SK-N-SH (cell line): Measurements from ENCODE around the gene IP6K2. TPM values are rescaled to one million over a fixed set of nuclear protein-coding genes. Genes with fewer than 3 reads are reported as not detected.

Experiments used
- CTCF ChIA-PET: fragments of 300-600, 350-600 bp; formaldehyde crosslinking; extraction: SDS; loops from one replicate; lab custom pipeline; 2021; lab: Yijun Ruan, JAX
- POLR2A ChIA-PET: fragments of 350-600 bp; sonication (Branson Sonifier 250); formaldehyde crosslinking; extraction: SDS; loops from one replicate; lab custom pipeline; 2020; ENCODE audit warnings: antibody characterized with exemption, inconsistent platforms; lab: Yijun Ruan, JAX
- DNase-seq: peaks from one replicate; pipeline ENCODE4 v3.0.0; 2012
- H2AFZ ChIP-seq: fragments of 200-600 bp; sonication (generic); 2 replicates; pipeline ENCODE4 v1.8.1; 2016; ENCODE audit warnings: antibody characterized with exemption, mild to moderate bottlenecking, low read depth
- H3F3A ChIP-seq: fragments of 200-600 bp; sonication (generic); replicated peaks from 2 replicates; pipeline ENCODE3; 2016; ENCODE audit warnings: antibody characterized with exemption, mild to moderate bottlenecking; ENCODE audit not compliant: insufficient read depth
- H3K27ac ChIP-seq, 2 experiments: fragments of 200-500 bp in 1 of 2; fragments of 200-600 bp in 1 of 2; sonication (Bioruptor generic) in 1 of 2; sonication (generic), shearing (Covaris generic) in 1 of 2; 2 replicates each; pipeline versions ENCODE4 v1.5.1 to v1.6.1; 2014 to 2016; ENCODE audit warnings: low read depth in 2 of 2, inconsistent platforms in 1 of 2, low read length in 1 of 2, mild to moderate bottlenecking in 1 of 2, mixed read lengths in 1 of 2
- H3K27me3 ChIP-seq: fragments of 200-600 bp; sonication (generic), shearing (Covaris generic); 2 replicates; pipeline ENCODE4 v1.6.1; 2016; ENCODE audit warnings: mixed run types; ENCODE audit not compliant: insufficient read depth
- H3K36me3 ChIP-seq, 2 experiments: fragments of 200-500 bp in 1 of 2; fragments of 200-600 bp in 1 of 2; sonication (Bioruptor generic) in 1 of 2; sonication (generic) in 1 of 2; replicated peaks in 1 of 2; 2 replicates each; pipeline versions ENCODE3 to v1.5.1; 2014 to 2016; ENCODE audit warnings: low read length in 1 of 2, mild to moderate bottlenecking in 1 of 2; ENCODE audit not compliant: insufficient read depth in 2 of 2, control insufficient read depth in 1 of 2
- H3K4me1 ChIP-seq, 2 experiments: fragments of 200-500 bp in 1 of 2; fragments of 200-600 bp in 1 of 2; sonication (Bioruptor generic) in 1 of 2; sonication (generic), shearing (Covaris generic) in 1 of 2; 2 replicates each; pipeline versions ENCODE4 v1.5.1 to v1.6.1; 2014 to 2016; ENCODE audit warnings: low read depth in 1 of 2, low read length in 1 of 2, mixed run types in 1 of 2; ENCODE audit not compliant: insufficient read depth in 2 of 2, control insufficient read depth in 1 of 2
- H3K4me2 ChIP-seq: fragments of 200-600 bp; sonication (generic), shearing (Covaris generic); 2 replicates; pipeline ENCODE4 v1.6.1; 2017; ENCODE audit warnings: mixed run types
- H3K4me3 ChIP-seq, 2 experiments: fragments of 200-500 bp in 1 of 2; fragments of 200-600 bp in 1 of 2; sonication (Bioruptor generic) in 1 of 2; sonication (generic), shearing (Covaris generic) in 1 of 2; 2 replicates each; pipeline versions ENCODE4 v1.5.1 to v1.8.1; 2014 to 2016; ENCODE audit warnings: low read depth in 2 of 2, inconsistent platforms in 1 of 2, low read length in 1 of 2, mild to moderate bottlenecking in 1 of 2, mixed read lengths in 1 of 2, moderate library complexity in 1 of 2
- H3K79me2 ChIP-seq: fragments of 200-600 bp; sonication (generic); 2 replicates; pipeline ENCODE4 v1.8.1; 2017; ENCODE audit warnings: mild to moderate bottlenecking; ENCODE audit not compliant: insufficient read depth
- H3K9ac ChIP-seq: fragments of 200-600 bp; sonication (generic); 2 replicates; pipeline ENCODE4 v1.6.1; 2017; ENCODE audit warnings: mixed run types
- H3K9me2 ChIP-seq: fragments of 200-600 bp; sonication (generic); 2 replicates; pipeline ENCODE4 v1.6.1; 2017; ENCODE audit warnings: mixed run types
- H3K9me3 ChIP-seq: fragments of 200-600 bp; sonication (generic); 2 replicates; pipeline ENCODE4 v1.6.1; 2017; ENCODE audit warnings: mixed run types, mild to moderate bottlenecking, moderate library complexity
- H4K20me1 ChIP-seq: fragments of 200-600 bp; sonication (generic); 2 replicates; pipeline ENCODE4 v1.6.1; 2017; ENCODE audit warnings: mild to moderate bottlenecking, mixed run types; ENCODE audit not compliant: insufficient read depth
- CHD2 ChIP-seq: fragments of 150-350 bp; IDR thresholded peaks from 2 replicates; pipeline ENCODE4 v1.6.1; 2018; ENCODE audit warnings: low read length; ENCODE audit not compliant: partially characterized antibody
- EP300 ChIP-seq, 2 experiments: IDR thresholded peaks; 2 replicates each; pipeline versions ENCODE4 v1.4.0 to v1.6.1; 2012; ENCODE audit warnings: borderline replicate concordance in 1 of 2, low read depth in 1 of 2, low read length in 1 of 2
- EZH2phosphoT487 ChIP-seq: fragments of 200-600 bp; sonication (generic); IDR thresholded peaks from 2 replicates; pipeline ENCODE4 v1.6.1; 2017; ENCODE audit warnings: low read depth, mixed run types, mild to moderate bottlenecking, antibody characterized with exemption, moderate library complexity, borderline replicate concordance
- FOSL2 ChIP-seq: IDR thresholded peaks from 2 replicates; pipeline ENCODE4 v1.4.0; 2012; ENCODE audit warnings: low read depth, mild to moderate bottlenecking, moderate library complexity, borderline replicate concordance
- FOXM1 ChIP-seq: IDR thresholded peaks from 2 replicates; pipeline ENCODE4 v1.4.0; 2012; ENCODE audit warnings: low read depth, mild to moderate bottlenecking
- JUND ChIP-seq: IDR thresholded peaks from 2 replicates; pipeline ENCODE4 v1.4.0; 2012
- MXI1 ChIP-seq: IDR thresholded peaks from 2 replicates; pipeline ENCODE4 v1.6.1; 2012; ENCODE audit warnings: mild to moderate bottlenecking, low read depth, low read length, improper control_type of control experiment
- NFIC ChIP-seq: IDR thresholded peaks from 2 replicates; pipeline ENCODE4 v1.4.0; 2012; ENCODE audit warnings: borderline replicate concordance
- NRF1 ChIP-seq: IDR thresholded peaks from 2 replicates; pipeline ENCODE4 v1.6.1; 2012; ENCODE audit warnings: low read depth, mild to moderate bottlenecking, low read length
- RAD21 ChIP-seq: IDR thresholded peaks from 2 replicates; pipeline ENCODE4 v1.6.1; 2012; ENCODE audit warnings: mild to moderate bottlenecking, low read length
- RXRA ChIP-seq: IDR thresholded peaks from 2 replicates; pipeline ENCODE4 v1.4.0; 2012; ENCODE audit warnings: low read depth, mild to moderate bottlenecking, borderline replicate concordance
- SMC3 ChIP-seq: IDR thresholded peaks from 2 replicates; pipeline ENCODE4 v1.6.1; 2012; ENCODE audit warnings: low read depth, low read length, improper control_type of control experiment
- TAF1 ChIP-seq: IDR thresholded peaks from 2 replicates; pipeline ENCODE4 v1.6.1; 2012; ENCODE audit warnings: low read depth, mild to moderate bottlenecking, low read length, moderate library complexity, borderline replicate concordance
- TCF12 ChIP-seq: IDR thresholded peaks from 2 replicates; pipeline ENCODE4 v1.4.0; 2012
- YY1 ChIP-seq: IDR thresholded peaks from 2 replicates; pipeline ENCODE4 v1.4.0; 2012; ENCODE audit warnings: low read depth, mild to moderate bottlenecking
- WGBS: methylation state at CpG from one replicate; pipeline ENCODE4 v1.1.6; 2017; ENCODE audit warnings: low lambda C conversion rate; 5-methylcytosine and 5-hydroxymethylcytosine counted together
- polyA plus RNA-seq, 3 experiments: library from polyadenylated mRNA; depleted of rRNA; stranded (reverse); fragments of >200 nt; gene quantifications; 2 replicates each; pipeline ENCODE4 v1.2.3, GENCODE V29; 2012
- TF ChIP-seq, protein P1 (sequence below): IDR thresholded peaks from 2 replicates; pipeline ENCODE4; 2012
- TF ChIP-seq, protein P2 (sequence below): fragments of 150-350 bp; IDR thresholded peaks from 2 replicates; pipeline ENCODE4 v1.6.1; 2016; ENCODE audit warnings: mild to moderate bottlenecking, low read depth, low read length
- TF ChIP-seq, protein P3 (sequence below): IDR thresholded peaks from 2 replicates; pipeline ENCODE4 v1.4.0; 2012; ENCODE audit warnings: low read depth
- TF ChIP-seq, protein P4 (sequence below): IDR thresholded peaks from 2 replicates; pipeline ENCODE4 v1.4.0; 2012; ENCODE audit warnings: low read depth, borderline replicate concordance
- TF ChIP-seq, protein P5 (sequence below): IDR thresholded peaks from 2 replicates; pipeline ENCODE4 v1.4.0; 2012; ENCODE audit warnings: low read depth, borderline replicate concordance

Gene IP6K2
- polyA plus RNA-seq, 1 of the 3 experiments (the other 2 are of a cell fraction) = 178 TPM

DNA sequence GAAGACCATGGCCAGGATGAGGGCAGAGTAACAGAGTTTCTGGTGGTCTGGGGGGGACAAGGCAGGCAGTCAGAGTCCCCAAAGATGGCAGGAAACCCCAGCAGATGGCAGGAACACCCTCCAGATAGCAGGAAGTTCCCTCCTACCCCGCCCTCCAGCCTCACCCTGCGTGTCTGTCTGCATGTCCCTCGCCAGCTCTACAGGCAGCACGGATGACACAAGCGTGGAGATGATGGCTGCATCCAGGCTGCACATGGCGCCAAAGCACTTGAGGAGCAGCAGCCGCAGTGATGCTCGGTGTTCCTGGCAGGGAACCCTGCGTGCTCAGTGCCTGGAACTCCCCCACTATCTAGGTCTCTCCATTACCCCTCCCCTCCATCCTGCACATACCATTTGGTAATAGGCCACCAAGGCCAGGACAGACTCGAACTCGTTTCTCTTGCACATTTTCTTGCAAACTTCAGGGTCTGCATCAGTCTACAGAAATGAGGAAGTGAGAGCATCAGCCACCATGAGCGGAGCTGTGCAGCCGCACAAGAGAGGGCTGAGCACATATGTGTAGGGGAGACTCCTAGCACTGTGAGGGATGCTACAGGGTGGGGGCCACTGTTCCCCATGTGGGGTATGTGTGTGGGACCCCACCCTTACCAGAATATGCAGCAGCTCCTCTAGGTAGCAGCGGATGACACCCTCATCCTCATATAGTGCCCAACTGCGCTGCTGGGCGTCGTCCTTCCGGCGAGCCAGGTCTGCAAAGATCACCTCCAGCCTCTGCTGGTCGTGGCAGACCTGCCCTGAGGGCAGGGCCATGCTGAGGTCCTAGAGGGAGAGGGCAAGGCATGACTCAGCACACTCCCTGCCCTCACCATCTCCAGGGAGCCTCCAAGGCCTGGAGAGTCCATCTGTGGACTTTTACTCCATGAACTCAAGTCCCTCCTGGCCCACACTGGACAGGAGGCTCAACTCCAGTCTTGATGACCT lies 37.3 kb downstream of the IP6K2 start:
- Histone ChIP-seq H3K9ac (no peak overlapping the region), H2AFZ (no peak overlapping the region), H3K27me3 (no peaks in the 10 kb centered on the region), H4K20me1 (0 out of 2 replicates have a peak, but pooled peaks cover 4% of the 10 kb centered on the region), H3K4me2 (no peak overlapping the region), H3K4me3 (no peak overlapping the region), H3K27ac (no peak overlapping the region), H3F3A (no peaks in the 10 kb centered on the region), H3K79me2 (peaks cover 18% of the 10 kb centered on the region), H3K9me3 (no peaks in the 10 kb centered on the region), H3K4me1 (peaks cover 19 to 23% of the 10 kb centered on the region in 2 experiments), H3K9me2 (no peaks in the 10 kb centered on the region), H3K36me3 (peaks cover 0 to 40% of the 10 kb centered on the region in 2 experiments)
- ChIA-PET POLR2A (no interaction called here), CTCF (interaction anchor here (0.9 kb wide), 1 partner anchor 16 kb away, joined by 3 read pairs; no protein-coding TSS in a partner anchor)
- WGBS = 96% methylated on average over 19 of the region's 20 CpGs
- no peak for DNase-seq
- TF ChIP-seq NRF1 = no peak
- no peak for TF ChIP-seq EP300 (IDR thresholded peaks at IDR 0.05; ENCODE audit: borderline replicate concordance in 1 of 2, low read depth in 1 of 2, low read length in 1 of 2)
- no peak for TF ChIP-seq MXI1
- TF ChIP-seq, protein P1, sequence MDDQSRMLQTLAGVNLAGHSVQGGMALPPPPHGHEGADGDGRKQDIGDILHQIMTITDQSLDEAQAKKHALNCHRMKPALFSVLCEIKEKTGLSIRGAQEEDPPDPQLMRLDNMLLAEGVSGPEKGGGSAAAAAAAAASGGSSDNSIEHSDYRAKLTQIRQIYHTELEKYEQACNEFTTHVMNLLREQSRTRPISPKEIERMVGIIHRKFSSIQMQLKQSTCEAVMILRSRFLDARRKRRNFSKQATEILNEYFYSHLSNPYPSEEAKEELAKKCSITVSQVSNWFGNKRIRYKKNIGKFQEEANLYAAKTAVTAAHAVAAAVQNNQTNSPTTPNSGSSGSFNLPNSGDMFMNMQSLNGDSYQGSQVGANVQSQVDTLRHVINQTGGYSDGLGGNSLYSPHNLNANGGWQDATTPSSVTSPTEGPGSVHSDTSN = no peak
- TF ChIP-seq, protein P2, sequence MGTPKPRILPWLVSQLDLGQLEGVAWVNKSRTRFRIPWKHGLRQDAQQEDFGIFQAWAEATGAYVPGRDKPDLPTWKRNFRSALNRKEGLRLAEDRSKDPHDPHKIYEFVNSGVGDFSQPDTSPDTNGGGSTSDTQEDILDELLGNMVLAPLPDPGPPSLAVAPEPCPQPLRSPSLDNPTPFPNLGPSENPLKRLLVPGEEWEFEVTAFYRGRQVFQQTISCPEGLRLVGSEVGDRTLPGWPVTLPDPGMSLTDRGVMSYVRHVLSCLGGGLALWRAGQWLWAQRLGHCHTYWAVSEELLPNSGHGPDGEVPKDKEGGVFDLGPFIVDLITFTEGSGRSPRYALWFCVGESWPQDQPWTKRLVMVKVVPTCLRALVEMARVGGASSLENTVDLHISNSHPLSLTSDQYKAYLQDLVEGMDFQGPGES = no peak
- no peak for TF ChIP-seq YY1
- no peak for TF ChIP-seq RXRA
- no peak for TF ChIP-seq FOSL2
- TF ChIP-seq, protein P3, sequence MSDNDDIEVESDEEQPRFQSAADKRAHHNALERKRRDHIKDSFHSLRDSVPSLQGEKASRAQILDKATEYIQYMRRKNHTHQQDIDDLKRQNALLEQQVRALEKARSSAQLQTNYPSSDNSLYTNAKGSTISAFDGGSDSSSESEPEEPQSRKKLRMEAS = no peak
- TF ChIP-seq, protein P4, sequence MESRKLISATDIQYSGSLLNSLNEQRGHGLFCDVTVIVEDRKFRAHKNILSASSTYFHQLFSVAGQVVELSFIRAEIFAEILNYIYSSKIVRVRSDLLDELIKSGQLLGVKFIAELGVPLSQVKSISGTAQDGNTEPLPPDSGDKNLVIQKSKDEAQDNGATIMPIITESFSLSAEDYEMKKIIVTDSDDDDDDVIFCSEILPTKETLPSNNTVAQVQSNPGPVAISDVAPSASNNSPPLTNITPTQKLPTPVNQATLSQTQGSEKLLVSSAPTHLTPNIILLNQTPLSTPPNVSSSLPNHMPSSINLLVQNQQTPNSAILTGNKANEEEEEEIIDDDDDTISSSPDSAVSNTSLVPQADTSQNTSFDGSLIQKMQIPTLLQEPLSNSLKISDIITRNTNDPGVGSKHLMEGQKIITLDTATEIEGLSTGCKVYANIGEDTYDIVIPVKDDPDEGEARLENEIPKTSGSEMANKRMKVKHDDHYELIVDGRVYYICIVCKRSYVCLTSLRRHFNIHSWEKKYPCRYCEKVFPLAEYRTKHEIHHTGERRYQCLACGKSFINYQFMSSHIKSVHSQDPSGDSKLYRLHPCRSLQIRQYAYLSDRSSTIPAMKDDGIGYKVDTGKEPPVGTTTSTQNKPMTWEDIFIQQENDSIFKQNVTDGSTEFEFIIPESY = no peak
- no peak for TF ChIP-seq CHD2
- TF ChIP-seq, protein P5, sequence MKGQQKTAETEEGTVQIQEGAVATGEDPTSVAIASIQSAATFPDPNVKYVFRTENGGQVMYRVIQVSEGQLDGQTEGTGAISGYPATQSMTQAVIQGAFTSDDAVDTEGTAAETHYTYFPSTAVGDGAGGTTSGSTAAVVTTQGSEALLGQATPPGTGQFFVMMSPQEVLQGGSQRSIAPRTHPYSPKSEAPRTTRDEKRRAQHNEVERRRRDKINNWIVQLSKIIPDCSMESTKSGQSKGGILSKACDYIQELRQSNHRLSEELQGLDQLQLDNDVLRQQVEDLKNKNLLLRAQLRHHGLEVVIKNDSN = no peak
- no peak for TF ChIP-seq TAF1
- TF ChIP-seq SMC3 = no peak
- no peak for TF ChIP-seq JUND
- TF ChIP-seq NFIC = no peak
- TF ChIP-seq RAD21 = no peak
- TF ChIP-seq EZH2phosphoT487 = no peak
- no peak for TF ChIP-seq TCF12
- TF ChIP-seq FOXM1 = no peak
